ENCODE measurements around the gene NFE2L2.

GRCh38 chr2:177204417-177204816 lies 60.1 kb downstream of the NFE2L2 start:
- no peak for TF ChIP-seq EZH2phosphoT487 (IDR thresholded peaks at IDR 0.05; ENCODE audit: insufficient read depth, low read depth)
- no peak for TF ChIP-seq EZH2 (IDR thresholded peaks at IDR 0.05; ENCODE audit: insufficient read depth, poor library complexity, severe bottlenecking)
